Measurements from ENCODE around the gene GREM2.

The GREM2 gene

DNA sequence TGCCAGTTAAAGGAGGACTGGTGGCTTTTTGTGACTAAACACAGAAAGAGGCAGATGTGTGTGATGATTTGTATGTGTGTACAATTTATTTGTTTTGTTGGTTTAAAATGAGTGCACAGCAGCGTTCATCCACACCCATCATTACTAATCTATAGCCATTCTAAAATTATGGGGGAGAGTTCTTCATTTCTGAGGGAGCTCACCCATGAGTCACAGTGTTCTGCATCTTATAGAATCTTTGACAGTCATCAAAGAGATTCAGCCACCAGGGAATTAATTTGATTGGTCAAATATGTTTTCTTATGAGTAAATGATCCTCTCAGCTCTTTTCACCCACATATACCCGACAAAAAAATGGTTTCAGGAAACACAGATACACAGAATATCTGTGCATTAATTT, 147.9 kb downstream of the GREM2 start:
- TF ChIP-seq, protein P1, sequence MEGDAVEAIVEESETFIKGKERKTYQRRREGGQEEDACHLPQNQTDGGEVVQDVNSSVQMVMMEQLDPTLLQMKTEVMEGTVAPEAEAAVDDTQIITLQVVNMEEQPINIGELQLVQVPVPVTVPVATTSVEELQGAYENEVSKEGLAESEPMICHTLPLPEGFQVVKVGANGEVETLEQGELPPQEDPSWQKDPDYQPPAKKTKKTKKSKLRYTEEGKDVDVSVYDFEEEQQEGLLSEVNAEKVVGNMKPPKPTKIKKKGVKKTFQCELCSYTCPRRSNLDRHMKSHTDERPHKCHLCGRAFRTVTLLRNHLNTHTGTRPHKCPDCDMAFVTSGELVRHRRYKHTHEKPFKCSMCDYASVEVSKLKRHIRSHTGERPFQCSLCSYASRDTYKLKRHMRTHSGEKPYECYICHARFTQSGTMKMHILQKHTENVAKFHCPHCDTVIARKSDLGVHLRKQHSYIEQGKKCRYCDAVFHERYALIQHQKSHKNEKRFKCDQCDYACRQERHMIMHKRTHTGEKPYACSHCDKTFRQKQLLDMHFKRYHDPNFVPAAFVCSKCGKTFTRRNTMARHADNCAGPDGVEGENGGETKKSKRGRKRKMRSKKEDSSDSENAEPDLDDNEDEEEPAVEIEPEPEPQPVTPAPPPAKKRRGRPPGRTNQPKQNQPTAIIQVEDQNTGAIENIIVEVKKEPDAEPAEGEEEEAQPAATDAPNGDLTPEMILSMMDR (IDR thresholded peaks at IDR 0.05; ENCODE audit: low read depth, low read length) = no peak
- DNase-seq (ENCODE audit: low read depth in 2 of 2) = peak in 1 of 2 donors; percentile 25
- H3K4me3 ChIP-seq (replicated peaks in 1 of 2; ENCODE audit: low read depth in 2 of 2, low read length in 2 of 2) = no peak overlapping the region

GRCh38 chr1:240462766-240463395, 149.1 kb downstream of the GREM2 start:
- no peak overlapping the region for H3K4me3 ChIP-seq (replicated peaks in 1 of 2; ENCODE audit: low read depth in 2 of 2, low read length in 2 of 2)
- TF ChIP-seq, protein P1 (IDR thresholded peaks at IDR 0.05; ENCODE audit: low read depth, low read length) = no peak
- peak; percentile 5 to 78 for DNase-seq (ENCODE audit: low read depth in 2 of 2)

DNA sequence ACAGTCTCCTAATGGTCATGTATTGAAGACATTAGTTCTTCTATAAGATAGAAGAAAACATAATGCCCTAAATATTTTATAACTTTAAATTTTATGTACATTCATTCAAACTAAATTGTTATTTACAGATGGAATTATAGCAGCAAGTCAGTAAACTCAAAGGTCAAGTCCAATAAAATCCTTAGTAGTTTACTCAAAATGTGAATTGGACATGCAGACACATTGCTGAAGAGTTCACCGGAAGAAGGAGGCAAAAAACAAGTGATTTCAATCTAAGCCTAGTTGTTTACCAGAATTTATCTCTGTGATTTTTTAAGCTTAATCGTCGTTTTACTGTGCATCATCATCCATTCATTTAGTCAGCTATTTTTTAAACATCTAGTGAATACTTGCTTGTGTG, 149.7 kb downstream of the GREM2 start:
- no peak for DNase-seq (ENCODE audit: low read depth in 2 of 2)
- TF ChIP-seq, protein P1 (IDR thresholded peaks at IDR 0.05; ENCODE audit: low read depth, low read length) = no peak
- H3K4me3 ChIP-seq (replicated peaks in 1 of 2; ENCODE audit: low read depth in 2 of 2, low read length in 2 of 2) = no peak overlapping the region

GRCh38 chr1:240457203-240457602, 154.8 kb downstream of the GREM2 start:
- no peak overlapping the region for H3K4me3 ChIP-seq (replicated peaks in 1 of 2; ENCODE audit: low read depth in 2 of 2, low read length in 2 of 2)
- TF ChIP-seq, protein P1 (IDR thresholded peaks at IDR 0.05; ENCODE audit: low read depth, low read length) = no peak
- no peak for DNase-seq (ENCODE audit: low read depth in 2 of 2)

DNA sequence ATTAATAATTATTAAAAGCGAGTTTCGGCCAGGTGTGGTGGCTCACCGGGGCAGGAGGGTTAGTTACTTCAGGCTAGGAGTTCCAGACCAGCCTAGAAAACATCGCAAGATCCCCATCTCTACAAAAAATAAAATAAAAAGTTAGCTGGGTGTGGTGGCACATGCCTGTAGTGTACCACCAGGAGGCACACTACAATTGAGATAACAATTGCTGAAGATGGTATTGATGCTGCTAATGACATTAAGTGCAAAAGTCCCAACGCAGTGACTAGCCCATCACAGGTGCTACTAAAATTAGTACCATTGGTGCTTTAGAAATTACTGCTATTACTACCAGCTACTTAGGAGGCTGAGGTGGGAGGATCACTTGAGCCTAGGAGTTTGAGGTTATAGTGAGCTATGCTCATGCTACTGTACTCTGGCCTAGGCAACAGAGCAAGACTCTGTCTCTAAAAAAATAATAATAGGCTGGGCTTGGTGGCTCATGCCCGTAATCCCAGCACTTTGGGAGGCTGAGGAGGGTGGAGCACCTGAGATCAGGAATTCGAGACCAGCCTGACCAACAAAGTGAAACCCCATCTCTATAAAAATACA, 156.6 kb downstream of the GREM2 start:
- no peak overlapping the region for H3K4me3 ChIP-seq (replicated peaks in 1 of 2; ENCODE audit: low read depth in 2 of 2, low read length in 2 of 2)
- TF ChIP-seq, protein P1 (IDR thresholded peaks at IDR 0.05; ENCODE audit: low read depth, low read length) = peak; percentile 42
- peak; percentile 22 to 45 for DNase-seq (ENCODE audit: low read depth in 2 of 2)

DNA sequence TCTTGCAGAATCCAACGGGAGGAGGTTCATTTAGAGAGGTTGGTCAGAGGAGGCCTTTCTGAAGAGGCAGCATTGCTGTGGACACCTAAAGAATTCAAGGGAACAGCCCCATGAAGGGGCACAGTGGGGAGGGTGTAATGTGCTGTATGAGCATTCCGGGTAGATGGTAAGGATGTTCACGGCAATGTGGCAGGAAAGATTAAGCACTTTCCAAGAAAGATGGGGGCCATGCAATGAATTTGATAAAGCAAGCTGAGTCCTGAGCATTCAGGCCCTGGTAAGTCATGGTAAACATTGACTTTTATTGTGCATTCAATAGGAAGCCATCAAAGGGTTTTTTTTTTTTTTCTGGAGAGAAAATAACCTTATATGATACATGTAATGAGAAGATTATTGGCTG, 166.6 kb downstream of the GREM2 start:
- TF ChIP-seq, protein P1 (IDR thresholded peaks at IDR 0.05; ENCODE audit: low read depth, low read length) = no peak
- H3K4me3 ChIP-seq (replicated peaks in 1 of 2; ENCODE audit: low read depth in 2 of 2, low read length in 2 of 2) = no peak overlapping the region
- DNase-seq (ENCODE audit: low read depth in 2 of 2) = no peak
